Activated gamma-delta T cell treated with anti-CD3 and anti-CD28 coated beads, Interleukin-2, amount 50 U/mL, for 16 hours (primary cell): ENCODE data around the gene DYRK1A.
A peak's percentile ranks its signal among the peaks of the same experiment; 100 is the strongest.

Experiments
- DNase-seq: peaks from one replicate; pipeline ENCODE4 v3.0.0-alpha.2; 2020; ENCODE audit warnings: low read depth

The DYRK1A gene

GRCh38 chr21:37365517-37366481, 774 bp upstream of the DYRK1A start:
- DNase-seq: no peak

DNA sequence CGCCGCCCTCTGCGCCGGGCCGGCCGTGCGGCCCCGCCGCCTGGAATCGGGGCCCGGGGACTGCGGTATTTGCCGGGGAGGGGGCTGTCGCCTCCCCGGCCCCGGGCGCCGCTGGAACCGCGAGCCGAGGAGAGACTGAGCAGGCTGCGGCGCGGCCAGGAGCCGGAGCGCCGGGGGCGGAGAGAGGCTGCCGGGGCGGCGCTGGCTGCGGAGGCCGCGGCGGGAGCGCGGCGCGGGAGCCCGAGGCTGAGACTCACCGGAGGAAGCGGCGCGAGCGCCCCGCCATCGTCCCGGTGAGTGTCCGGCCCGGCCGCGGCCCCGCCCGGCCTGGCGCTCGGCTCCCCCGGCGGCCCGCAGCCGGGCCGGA, 746 bp downstream of the DYRK1A start:
- peak; percentile 12 for DNase-seq

DNA sequence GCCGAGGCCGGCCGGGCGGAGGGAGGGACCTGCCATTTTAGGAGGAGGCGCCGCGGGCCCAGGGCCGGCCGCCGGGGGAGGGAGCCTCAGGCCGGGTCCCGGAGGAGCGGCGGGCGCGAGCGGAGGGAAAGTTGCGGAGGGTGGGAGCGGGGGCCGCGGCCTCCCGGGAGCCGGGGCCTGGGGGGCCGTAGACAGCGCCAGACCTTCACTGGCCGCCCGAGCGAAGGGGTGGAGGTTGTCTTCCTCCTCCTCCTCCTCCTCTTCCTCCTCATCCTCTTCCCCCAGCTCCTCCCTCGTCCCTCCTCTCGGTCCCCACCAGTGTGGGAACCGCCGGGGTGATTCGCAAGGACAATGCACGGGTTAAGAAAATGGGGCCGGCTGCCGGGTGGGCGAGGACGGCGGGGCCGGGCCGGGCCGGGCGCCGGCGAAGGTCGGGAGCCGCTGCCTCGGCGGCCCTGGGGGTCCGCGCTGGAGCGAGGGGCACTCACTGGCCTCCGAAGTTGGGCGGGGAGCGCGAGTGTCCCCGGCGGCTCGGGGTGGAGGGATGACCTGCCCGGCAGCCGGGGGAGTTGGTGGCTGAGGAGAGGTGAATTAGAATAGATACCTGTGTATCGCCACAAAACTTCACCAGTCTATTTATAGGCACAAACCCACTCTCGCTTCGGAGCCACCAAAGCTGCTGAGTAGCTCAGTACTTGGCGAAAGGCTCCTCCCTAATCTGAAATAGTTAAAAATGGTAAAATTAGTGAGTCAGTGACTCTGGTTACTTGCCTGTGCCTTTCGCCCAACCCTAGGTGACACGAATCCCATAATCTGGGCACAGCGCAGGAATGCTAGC, 1.3 kb downstream of the DYRK1A start:
- peak; percentile 6 for DNase-seq

DNA sequence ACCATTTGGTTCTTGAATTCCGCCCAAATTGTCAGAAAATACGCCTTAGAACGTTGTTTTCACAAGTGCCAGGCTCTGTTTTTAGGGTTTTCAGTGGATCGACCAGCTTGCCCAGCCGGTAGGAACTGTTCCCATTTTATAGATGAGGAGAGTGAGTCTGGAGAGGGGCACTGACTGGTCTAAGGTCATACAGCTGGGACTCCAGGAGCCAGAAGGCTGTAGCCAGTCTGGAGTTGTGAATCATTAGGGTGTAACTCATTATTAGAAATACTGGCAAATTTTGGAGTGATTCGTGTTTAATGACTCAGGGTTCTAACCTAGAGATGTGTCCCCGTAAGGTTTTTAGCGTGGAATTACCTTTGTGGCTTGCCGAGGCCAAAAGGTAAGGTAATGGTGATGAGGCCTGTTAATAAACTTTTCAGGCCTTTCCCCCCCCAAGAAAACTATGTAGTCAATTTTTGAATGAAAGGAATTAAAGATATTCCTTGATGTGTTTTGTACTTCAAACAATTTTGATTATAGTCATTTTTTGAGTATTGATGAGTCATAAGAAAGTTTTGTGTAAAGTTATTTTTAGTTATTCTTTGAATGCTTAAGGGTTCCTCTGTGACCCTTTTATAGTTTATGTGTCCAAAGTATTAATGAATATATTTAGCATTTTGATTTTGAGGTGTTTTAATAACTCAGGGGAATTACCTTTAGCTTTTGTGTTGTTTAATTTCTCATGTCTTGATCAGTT, 2.1 kb downstream of the DYRK1A start:
- no peak for DNase-seq

GRCh38 chr21:37369307-37369854, 2.8 kb downstream of the DYRK1A start:
- no peak for DNase-seq

DNA sequence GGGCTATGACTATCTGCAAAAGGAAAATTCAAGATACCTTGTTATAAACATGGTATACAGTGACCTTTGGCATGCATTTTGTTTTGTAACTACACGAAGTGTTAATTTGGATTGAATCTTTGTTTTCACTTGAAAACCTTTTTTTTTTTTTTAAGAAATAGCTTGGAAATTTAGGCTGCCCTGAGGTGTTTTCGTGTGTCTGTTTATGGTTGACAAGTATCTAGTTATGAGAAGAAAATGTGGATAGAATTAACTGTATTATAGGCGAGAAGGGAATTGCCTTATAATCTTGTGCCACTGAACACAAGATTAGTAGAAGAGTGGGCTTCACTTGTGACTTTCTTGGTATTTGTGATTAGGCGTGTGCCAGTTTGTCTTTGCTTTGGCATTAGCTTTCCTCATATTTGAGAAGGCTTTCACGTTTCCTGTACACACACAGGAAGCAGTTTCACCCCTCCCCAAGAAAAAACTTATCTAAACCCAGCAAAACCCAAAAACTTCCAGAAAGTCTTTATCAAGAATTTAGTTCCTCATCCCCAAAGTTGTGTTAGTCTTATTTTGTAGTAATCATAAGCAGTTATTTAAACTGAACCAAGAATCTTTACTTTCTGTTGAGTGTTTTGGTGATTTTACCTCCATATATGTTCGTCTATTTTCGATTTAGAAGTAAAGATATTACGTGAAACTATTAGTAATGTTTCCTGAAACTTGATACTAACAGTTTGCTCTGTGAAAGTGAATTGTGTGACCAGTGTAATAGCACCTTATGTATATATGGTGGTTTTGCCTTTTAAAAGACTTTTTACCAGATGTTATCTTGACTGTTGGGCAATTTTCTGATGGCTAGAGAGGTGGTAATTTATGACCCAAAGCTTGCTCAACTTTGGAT, 3.8 kb downstream of the DYRK1A start:
- DNase-seq: no peak

DNA sequence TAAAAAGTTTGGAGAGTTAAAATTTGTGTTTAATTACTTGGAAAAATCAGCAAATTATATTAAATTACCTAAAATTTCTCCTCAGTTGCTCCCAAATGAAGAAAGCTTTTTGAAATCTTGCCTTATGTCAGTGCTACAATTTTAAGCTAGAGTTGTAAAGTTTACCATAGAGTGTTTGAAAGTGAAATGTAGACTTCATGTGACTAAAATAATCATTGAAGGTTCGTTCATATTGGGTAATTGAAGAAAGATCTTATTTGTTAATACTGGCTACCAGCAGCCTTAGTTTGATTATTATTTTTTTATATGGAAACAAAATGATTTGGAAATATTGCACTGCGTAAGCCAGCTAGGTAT, 4.4 kb downstream of the DYRK1A start:
- no peak for DNase-seq

- no peak for DNase-seq
Observed at GRCh38 chr21:37372127-37372731, 5.7 kb downstream of the DYRK1A start.

DNA sequence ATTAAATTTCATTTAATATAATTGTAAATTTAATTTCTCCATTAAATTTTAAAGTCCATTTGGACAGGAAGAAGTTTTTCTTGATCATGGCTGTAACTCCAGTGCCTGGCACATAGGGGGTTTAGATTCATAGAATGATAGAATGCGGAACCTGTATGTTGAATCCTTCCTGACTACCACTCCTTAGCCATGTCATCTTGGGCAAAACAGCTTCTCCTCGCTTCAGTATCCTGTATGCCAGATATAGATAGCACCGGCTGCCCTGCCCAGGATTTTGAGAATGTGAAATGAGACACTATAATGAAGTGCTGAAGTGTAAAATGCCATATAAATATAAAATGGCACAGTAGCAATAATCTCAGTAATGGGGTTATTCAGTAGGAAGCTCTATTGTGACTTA, 6.4 kb downstream of the DYRK1A start:
- no peak for DNase-seq

GRCh38 chr21:37373539-37373938, 7.0 kb downstream of the DYRK1A start:
- no peak for DNase-seq

DNA sequence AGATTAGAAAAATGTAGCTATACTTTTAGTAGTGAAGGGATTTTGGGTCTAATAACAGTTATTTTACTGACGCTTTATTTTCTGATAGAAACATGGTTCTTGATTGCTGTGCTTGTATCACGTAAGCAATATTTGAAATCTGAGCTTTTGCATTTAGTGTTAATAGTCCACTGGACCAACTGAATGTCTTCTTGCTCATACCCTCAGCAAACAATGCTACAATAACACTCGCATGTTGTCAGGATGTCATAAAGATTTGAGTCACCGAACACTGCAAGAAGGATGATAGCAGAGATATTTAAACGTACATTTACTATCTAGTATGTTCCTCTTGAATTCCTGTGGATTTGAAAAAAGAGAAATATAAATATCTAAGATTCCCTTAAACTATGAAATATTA, 7.5 kb downstream of the DYRK1A start:
- no peak for DNase-seq

DNA sequence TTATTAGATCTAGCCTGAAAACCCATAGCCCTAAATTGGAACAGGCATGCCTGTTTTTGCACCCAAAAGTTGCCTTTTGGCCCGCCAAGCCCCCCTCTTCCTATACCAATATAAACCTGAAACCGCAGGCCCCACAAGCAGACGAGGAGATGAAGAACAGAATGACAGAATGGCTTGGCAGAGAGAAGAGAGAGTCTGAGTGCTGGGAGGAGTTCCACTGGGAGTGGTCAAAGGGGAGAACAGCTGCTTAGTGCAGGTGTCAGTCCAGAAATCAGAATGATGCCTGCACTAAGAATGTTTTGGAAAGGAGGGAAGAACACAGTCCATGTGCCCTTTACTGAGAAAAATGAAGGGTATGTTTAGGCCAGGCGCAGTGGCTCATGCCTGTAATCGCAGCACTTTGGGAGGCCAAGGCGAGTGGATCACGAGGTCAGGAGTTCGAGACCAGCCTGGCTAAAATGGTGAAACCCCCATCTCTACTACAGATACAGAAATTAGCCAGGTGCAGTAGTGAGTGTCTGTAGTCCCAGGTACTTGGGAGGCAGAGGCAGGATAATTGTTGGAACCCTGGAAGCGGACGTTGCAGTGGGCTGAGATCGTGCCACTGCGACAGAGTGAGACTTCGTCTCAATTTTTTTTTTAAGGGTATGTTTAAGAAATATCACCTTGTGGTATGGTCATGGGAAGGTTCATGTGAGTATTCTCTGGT, 9.4 kb downstream of the DYRK1A start:
- no peak for DNase-seq

- no peak for DNase-seq
Observed at GRCh38 chr21:37378700-37379139, 12.1 kb downstream of the DYRK1A start.

DNA sequence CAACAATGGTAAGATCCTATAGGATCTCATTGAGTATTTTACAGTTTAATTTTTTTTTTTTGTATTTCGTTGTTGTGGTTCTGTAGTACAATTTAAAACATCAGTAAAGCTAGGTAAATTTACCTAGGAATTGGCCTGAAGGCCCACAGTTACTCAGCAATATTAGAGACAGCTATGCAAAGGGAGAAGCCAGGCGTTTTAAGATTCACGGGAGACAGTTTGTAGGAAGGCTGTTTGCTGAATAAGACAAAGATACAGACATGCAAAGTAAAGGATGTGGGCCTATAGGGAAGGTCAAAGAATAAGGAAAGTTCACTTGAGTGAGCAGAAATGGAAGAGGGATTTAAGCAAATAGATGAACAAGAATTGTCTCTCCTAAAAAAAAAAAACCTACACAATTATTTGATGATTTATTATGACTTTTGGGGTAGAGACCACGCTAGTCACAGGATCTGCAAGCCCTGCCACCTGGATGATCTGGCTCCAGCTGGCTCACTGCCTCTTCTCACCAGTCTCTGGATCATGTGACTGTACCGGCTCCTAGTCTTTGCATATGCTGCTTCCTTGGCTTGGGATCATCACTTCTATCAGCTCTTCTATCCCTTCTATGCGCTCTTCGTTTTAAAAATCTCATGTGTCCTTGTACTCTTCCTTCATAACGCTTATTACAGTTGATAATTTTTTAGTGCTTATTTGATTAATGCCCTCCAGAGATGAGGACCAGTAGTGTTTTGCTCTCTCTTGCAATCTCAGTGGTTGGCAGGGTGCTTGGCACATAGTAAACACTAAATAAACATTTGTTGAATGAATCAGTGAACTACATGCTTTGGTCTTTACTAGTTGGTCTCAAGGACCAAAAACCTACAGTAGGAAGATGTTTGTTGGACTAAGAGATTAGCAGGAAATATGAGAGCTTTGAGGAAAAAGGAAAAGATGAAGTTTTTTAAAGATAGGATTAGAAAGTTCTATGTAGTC, 14.1 kb downstream of the DYRK1A start:
- no peak for DNase-seq

DNA sequence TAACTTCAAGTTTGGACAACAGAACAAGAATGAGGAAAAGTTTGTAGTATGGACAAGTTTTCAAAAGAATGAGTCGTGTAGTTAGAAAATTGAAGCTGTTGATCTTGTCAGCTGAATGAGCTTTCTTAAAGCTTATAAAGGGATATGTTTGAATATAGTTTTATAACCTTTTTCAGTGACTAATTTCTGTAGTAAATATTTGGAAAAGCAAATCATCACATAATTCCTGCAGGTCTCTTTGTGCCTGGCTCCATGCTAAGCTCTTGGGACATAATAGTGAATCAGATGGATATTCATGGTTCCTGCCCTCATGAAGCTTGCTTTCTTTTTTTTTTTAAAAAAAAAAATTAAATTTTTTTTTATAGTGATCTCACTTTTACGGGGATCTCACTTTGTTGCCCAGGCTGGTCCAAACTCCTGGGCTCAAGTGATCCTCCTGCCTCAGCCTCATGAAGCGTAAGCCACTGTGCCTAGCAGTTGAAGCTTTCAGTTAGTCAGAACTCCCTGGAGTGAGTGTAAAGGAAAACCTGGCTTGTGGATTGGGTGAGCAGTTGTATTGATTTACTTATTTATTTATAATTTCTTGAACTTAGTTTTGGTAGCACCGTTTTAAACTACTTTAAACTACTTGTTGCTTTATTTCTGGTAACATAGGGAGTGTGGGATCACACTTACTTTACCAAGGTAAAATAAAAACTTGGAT, 15.5 kb downstream of the DYRK1A start:
- no peak for DNase-seq

- DNase-seq: no peak
Observed at GRCh38 chr21:37383086-37383485, 16.5 kb downstream of the DYRK1A start.

DNA sequence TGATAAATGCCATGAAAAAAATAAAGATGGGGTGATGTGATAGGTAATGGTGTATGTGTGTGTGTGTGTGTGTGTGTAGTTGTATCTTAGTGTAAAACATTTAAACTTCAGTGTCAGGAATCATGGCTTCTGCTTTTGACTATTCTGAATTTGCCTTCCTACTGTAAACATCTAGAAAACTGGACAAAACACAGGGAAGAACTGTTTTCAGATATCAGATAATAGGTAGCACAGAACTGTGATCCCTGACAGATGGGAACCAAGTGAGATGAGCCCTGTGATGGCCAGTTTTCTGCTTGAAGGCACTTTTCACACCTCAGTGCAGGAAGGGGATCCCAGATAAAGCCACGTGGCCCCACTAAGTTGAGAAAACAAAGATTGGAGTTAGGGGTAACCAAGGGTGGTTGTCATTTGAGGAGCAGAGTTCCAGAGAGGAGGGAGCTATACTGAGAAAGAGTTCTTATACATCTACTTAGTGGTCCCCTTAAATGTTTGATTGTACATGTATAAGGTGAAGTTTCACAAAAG, 17.3 kb downstream of the DYRK1A start:
- DNase-seq: no peak

DNA sequence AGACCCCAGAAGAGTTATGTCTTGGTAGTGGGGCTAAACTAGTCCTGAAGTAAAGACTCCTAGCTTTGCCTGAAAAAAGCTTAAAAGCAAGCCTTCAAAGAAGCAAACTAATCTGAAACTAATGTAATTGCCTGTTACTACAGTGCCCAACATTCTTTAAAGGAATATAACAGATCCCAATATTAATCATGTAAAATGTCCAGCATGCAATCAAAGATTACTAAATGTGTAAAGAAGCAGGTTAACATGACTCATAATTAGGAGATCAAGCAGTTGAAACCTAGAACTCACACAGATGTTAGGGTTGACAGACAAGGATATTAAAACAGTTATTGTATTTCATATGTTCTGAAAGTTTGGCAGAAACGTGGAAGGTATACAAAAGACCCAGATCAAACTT, 17.8 kb downstream of the DYRK1A start:
- DNase-seq: no peak
